ENCODE measurements around the gene PTPRG.

The PTPRG gene

DNA sequence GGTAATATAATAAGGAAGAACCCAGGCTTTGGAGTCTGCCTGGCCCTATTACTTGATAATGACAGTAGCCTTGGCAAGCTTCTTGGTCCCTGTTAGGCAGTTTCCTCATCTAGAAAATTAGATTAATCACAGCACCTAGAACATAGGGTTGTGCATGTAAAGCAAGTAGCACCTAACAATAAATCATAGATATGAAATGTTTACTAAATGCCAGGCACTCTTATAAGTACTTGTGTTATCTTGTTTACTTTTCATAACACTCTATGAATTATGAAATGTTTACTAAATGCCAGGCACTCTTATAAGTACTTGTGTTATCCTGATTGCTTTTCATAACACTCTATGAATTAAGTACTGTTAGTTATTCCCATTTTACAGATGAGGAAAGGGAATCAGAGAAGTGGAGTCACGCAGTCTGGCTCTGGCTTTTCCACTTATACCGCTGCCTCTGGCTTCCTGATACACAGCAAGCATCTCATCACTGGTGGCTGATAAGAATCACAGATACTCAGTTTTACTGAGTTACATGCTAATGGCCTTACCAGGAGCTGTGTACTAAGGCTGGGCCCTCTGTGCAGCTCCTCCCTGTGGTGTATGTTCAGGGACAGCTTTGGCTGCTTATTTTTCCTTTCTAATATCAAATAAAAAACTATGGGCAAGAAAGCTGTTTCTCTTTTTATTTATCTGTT, 688.6 kb downstream of the PTPRG start:
- TF ChIP-seq CTCF (conservative IDR thresholded peaks at IDR 0.05; ENCODE audit: low read depth, low read length), result no peak
- DNase-seq (ENCODE audit: low read depth), result no peak
- H3K4me3 ChIP-seq (ENCODE audit: low read length), result no peak overlapping the region

DNA sequence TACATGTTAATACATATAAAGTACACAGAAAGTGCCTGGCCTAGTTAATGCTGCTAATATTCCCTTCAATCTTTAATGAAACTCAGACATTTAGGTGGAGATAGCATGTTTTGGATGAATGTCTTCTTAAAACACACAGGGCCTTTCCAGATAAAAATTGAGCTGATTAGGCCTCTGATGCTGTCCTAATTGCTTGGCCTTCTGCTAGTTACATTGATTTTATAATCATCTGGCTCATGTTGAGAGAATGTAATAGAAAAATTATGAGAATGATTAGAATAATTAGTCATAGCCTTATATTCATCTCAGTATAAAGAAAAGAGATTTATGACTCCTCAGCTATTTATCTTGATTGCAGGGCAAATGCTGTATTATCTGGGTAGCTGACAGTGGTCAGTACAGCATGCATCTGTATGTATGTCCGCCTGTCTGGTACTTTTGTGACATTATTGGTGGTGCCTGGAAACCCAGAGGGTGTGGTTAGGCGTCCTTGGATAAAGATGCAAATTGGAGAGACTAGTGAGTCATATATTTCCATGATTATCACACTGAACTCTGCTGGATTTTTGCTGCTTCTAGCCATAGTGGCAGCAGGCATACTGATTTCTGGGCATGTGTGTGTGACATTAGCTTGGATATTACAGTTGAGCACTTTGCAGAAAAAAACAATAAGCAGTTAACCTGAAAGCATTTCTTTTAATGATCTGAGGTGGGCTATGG, 691.2 kb downstream of the PTPRG start:
- TF ChIP-seq CTCF (conservative IDR thresholded peaks at IDR 0.05; ENCODE audit: low read depth, low read length), result no peak
- no peak overlapping the region for H3K4me3 ChIP-seq (ENCODE audit: low read length)
- DNase-seq (ENCODE audit: low read depth), result no peak

- no peak overlapping the region for H3K4me3 ChIP-seq (ENCODE audit: low read length)
- DNase-seq (ENCODE audit: low read depth), result no peak
- no peak for TF ChIP-seq CTCF (conservative IDR thresholded peaks at IDR 0.05; ENCODE audit: low read depth, low read length)
Observed at GRCh38 chr3:62253971-62254370, 692.6 kb downstream of the PTPRG start.

DNA sequence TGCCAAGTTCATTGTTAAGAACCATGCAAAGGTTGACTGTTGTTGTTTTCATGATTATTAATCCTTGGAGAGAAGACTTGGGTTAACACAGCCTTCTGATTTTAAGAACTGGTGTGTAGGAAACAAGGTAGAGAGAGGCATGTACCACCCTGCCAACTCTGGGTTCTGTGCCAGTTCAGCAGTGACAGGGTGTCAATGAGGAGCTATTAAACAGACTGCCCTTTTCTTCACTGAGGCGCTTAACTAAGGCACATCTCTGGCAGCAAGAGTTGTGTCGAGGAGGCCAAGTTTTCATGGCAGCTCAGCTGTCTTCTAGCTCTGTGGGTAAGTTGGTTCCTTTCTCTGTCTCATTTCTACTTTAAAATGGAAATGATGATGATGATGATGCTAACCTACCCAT, 694.4 kb downstream of the PTPRG start:
- TF ChIP-seq CTCF (conservative IDR thresholded peaks at IDR 0.05; ENCODE audit: low read depth, low read length), result no peak
- no peak for DNase-seq (ENCODE audit: low read depth)
- H3K4me3 ChIP-seq (ENCODE audit: low read length), result no peak overlapping the region

DNA sequence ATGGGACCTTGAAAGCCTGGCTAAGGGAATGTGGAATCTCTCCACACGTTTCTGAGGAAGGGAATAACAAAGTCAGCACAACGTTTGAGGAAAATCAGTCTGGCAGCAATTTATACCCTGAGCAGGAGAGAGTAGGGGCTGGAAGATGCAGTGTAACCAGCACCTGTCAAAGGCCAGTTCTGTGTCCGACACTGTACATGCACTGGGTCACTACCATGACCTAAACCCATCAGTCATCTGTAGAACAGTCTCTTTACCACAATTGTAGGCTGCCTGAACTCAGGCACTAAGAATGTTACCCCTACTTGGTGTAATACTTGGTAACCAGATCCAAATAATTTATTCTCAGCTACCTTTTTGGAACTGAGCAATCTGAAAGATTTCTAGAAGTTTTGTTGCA, 698.6 kb downstream of the PTPRG start:
- no peak for DNase-seq (ENCODE audit: low read depth)
- no peak for TF ChIP-seq CTCF (conservative IDR thresholded peaks at IDR 0.05; ENCODE audit: low read depth, low read length)
- no peak overlapping the region for H3K4me3 ChIP-seq (ENCODE audit: low read length)

- DNase-seq (ENCODE audit: low read depth), result no peak
- H3K4me3 ChIP-seq (ENCODE audit: low read length), result no peak overlapping the region
- no peak for TF ChIP-seq CTCF (conservative IDR thresholded peaks at IDR 0.05; ENCODE audit: low read depth, low read length)
Observed at GRCh38 chr3:62260655-62261054, 699.3 kb downstream of the PTPRG start.

DNA sequence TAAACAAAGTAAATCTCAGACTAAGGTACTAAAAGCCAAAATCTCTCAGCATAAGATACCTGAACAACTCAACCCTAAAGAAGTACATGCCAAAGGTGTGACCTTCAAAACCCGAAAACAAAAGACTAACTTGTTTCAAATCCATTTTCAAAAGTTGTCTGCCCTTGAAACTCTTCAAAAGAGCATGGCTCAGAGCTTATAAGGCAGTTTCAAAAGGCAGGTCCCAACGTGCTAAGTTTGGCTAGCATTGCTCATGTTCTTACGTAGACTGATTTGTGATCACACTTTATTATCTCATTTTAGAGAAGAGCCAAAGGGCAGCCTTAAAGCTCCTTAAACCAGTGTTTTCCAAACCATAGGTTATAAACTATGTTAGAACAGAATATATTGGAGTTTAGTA, 699.8 kb downstream of the PTPRG start:
- H3K4me3 ChIP-seq (ENCODE audit: low read length), result no peak overlapping the region
- DNase-seq (ENCODE audit: low read depth), result no peak
- no peak for TF ChIP-seq CTCF (conservative IDR thresholded peaks at IDR 0.05; ENCODE audit: low read depth, low read length)
